ENCODE measurements around the gene GSG1. TPM values are rescaled to one million over a fixed set of nuclear protein-coding genes. Genes with fewer than 3 reads are reported as not detected.

The GSG1 gene
- total RNA-seq, 4 donors from 2014 or later, result not detected

- WGBS, 2 donors, result 91% methylated on average over 6 of the region's 6 CpGs
- DNase-seq (ENCODE audit: low spot score in 2 of 2), result no peak
- H3K4me3 ChIP-seq (ENCODE audit: low read depth, poor library complexity, severe bottlenecking), result no peak overlapping the region
- no peak for TF ChIP-seq POLR2A (IDR thresholded peaks at IDR 0.05)
- TF ChIP-seq CTCF (IDR thresholded peaks at IDR 0.05), result no peak
- intact Hi-C loops (cut with DNase I; ENCODE audit: low total_unique reads), result no loop called here
These were observed 34.1 kb downstream of the GSG1 start for GRCh38 chr12:13069380-13069779.

- H3K4me3 ChIP-seq (ENCODE audit: low read depth, poor library complexity, severe bottlenecking), result no peak overlapping the region
- TF ChIP-seq CTCF (IDR thresholded peaks at IDR 0.05), result no peak
- no peak for TF ChIP-seq POLR2A (IDR thresholded peaks at IDR 0.05)
- intact Hi-C loops (cut with DNase I; ENCODE audit: low total_unique reads), result no loop called here
- WGBS, 2 donors, result 87 to 95% methylated on average over 1 of the region's 1 CpG
- DNase-seq (ENCODE audit: low spot score in 2 of 2), result no peak
These were observed 36.1 kb downstream of the GSG1 start for GRCh38 chr12:13067322-13067721.

GRCh38 chr12:13066459-13066858, 37.0 kb downstream of the GSG1 start:
- intact Hi-C loops (cut with DNase I; ENCODE audit: low total_unique reads), result no loop called here
- DNase-seq (ENCODE audit: low spot score in 2 of 2), result no peak
- no peak overlapping the region for H3K4me3 ChIP-seq (ENCODE audit: low read depth, poor library complexity, severe bottlenecking)
- 86 to 90% methylated on average over 7 of the region's 7 CpGs for WGBS, 2 donors
- TF ChIP-seq CTCF (IDR thresholded peaks at IDR 0.05) (no peak), POLR2A (IDR thresholded peaks at IDR 0.05) (no peak)

- 73 to 83% methylated on average over 2 of the region's 2 CpGs for WGBS, 2 donors
- TF ChIP-seq POLR2A (IDR thresholded peaks at IDR 0.05), result no peak
- TF ChIP-seq CTCF (IDR thresholded peaks at IDR 0.05), result no peak
- intact Hi-C loops (cut with DNase I; ENCODE audit: low total_unique reads), result no loop called here
- H3K4me3 ChIP-seq (ENCODE audit: low read depth, poor library complexity, severe bottlenecking), result no peak overlapping the region
- no peak for DNase-seq (ENCODE audit: low spot score in 2 of 2)
These were observed 37.5 kb downstream of the GSG1 start for GRCh38 chr12:13066014-13066413.

- TF ChIP-seq POLR2A (IDR thresholded peaks at IDR 0.05), result no peak
- no peak for DNase-seq (ENCODE audit: low spot score in 2 of 2)
- H3K4me3 ChIP-seq (ENCODE audit: low read depth, poor library complexity, severe bottlenecking), result no peak overlapping the region
- intact Hi-C loops (cut with DNase I; ENCODE audit: low total_unique reads), result no loop called here
- WGBS, 2 donors, result 93 to 97% methylated on average over 5 of the region's 5 CpGs
These were observed 40.8 kb downstream of the GSG1 start for GRCh38 chr12:13062669-13063068.

- no peak for DNase-seq (ENCODE audit: low spot score in 2 of 2)
- TF ChIP-seq POLR2A (IDR thresholded peaks at IDR 0.05) (no peak), CTCF (IDR thresholded peaks at IDR 0.05) (no peak)
- intact Hi-C loops (cut with DNase I; ENCODE audit: low total_unique reads), result no loop called here
- no peak overlapping the region for H3K4me3 ChIP-seq (ENCODE audit: low read depth, poor library complexity, severe bottlenecking)
- 84 to 88% methylated on average over 5 of the region's 5 CpGs for WGBS, 2 donors
These were observed 42.1 kb downstream of the GSG1 start for GRCh38 chr12:13061377-13061776.

All from lower leg skin (tissue), 4 donors.